BLaER1 treated with 17β-estradiol and CSF1 and Interleukin-3, amounts not matched to agents 10 nM and 100 nM (cell line): ENCODE measurements around the gene SZT2.
A peak's percentile ranks its signal among the peaks of the same experiment; 100 is the strongest.

ENCODE experiments used
- H3K27ac ChIP-seq, 11 experiments: shearing (Covaris generic); formaldehyde crosslinking; 2 replicates each; pipeline ENCODE4 v1.8.1; 2022
- H3K27me3 ChIP-seq, 11 experiments: shearing (Covaris generic); formaldehyde crosslinking; 2 replicates each; pipeline ENCODE4 v1.8.1; 2022
- H3K36me3 ChIP-seq, 11 experiments: shearing (Covaris generic); formaldehyde crosslinking; 2 replicates each; pipeline ENCODE4 v1.8.1; 2022
- H3K4me1 ChIP-seq, 10 experiments: shearing (Covaris generic); formaldehyde crosslinking; 2 replicates each; pipeline ENCODE4 v1.8.1; 2022
- H3K4me2 ChIP-seq, 11 experiments: shearing (Covaris generic); formaldehyde crosslinking; 2 replicates each; pipeline ENCODE4 v1.8.1; 2022
- H3K4me3 ChIP-seq, 10 experiments: shearing (Covaris generic); formaldehyde crosslinking; 2 replicates each; pipeline ENCODE4 v1.8.1; 2022
- H3K9ac ChIP-seq, 11 experiments: shearing (Covaris generic); formaldehyde crosslinking; 2 replicates each; pipeline ENCODE4 v1.8.1; 2022
- H3K9me3 ChIP-seq, 11 experiments: shearing (Covaris generic); formaldehyde crosslinking; replicated peaks in 1 of 11; 2 replicates each; pipeline ENCODE4 v1.8.1; 2022
- H4K20me1 ChIP-seq, 11 experiments: shearing (Covaris generic); formaldehyde crosslinking; 2 replicates each; pipeline ENCODE4 v1.8.1; 2022
- Cebpa-rat ChIP-seq, 11 experiments: shearing (Covaris generic); IDR thresholded peaks; 2 replicates each; pipeline ENCODE4 v1.8.1; 2022

SZT2 gene

GRCh38 chr1:43449708-43450069 is 60.0 kb downstream of the SZT2 start:
- no peaks in the 10 kb centered on the region for H3K9me3 ChIP-seq
- peaks cover 0 to 71% (median 3%) of the 10 kb centered on the region in 11 experiments; a peak in 5 of 22 replicates for H4K20me1 ChIP-seq
- no peak overlapping the region for H3K4me2 ChIP-seq
- peaks cover 68 to 80% (median 77%) of the 10 kb centered on the region in 11 experiments for H3K36me3 ChIP-seq
- H3K4me3 ChIP-seq: no peak overlapping the region
- H3K4me1 ChIP-seq: peaks cover 7 to 26% (median 21%) of the 10 kb centered on the region in 10 experiments
- no peak overlapping the region for H3K27ac ChIP-seq
- H3K27me3 ChIP-seq: no peaks in the 10 kb centered on the region
- TF ChIP-seq Cebpa-rat (IDR thresholded peaks at IDR 0.05): no peak
- no peak overlapping the region for H3K9ac ChIP-seq

- peaks cover 61 to 73% (median 70%) of the 10 kb centered on the region in 11 experiments for H3K36me3 ChIP-seq
These were observed 60.7 kb downstream of the SZT2 start for GRCh38 chr1:43450251-43450941.

GRCh38 chr1:43451157-43451591 is 61.5 kb downstream of the SZT2 start:
- Histone ChIP-seq H3K27me3 (no peaks in the 10 kb centered on the region), H3K36me3 (peaks cover 53 to 65% (median 62%) of the 10 kb centered on the region in 11 experiments), H3K9me3 (no peaks in the 10 kb centered on the region), H3K9ac (no peak overlapping the region), H3K27ac (no peak overlapping the region), H3K4me3 (no peak overlapping the region), H3K4me2 (no peak overlapping the region), H3K4me1 (peaks cover 10 to 28% (median 25%) of the 10 kb centered on the region in 10 experiments), H4K20me1 (peaks cover 0 to 56% (median 3%) of the 10 kb centered on the region in 11 experiments; a peak in 4 of 22 replicates)
- no peak for TF ChIP-seq Cebpa-rat (IDR thresholded peaks at IDR 0.05)

More at GRCh38 chr1:43450251-43450941, 60.7 kb downstream of the SZT2 start:
- no peaks in the 10 kb centered on the region for H3K9me3 ChIP-seq
- peaks cover 0 to 64% (median 3%) of the 10 kb centered on the region in 11 experiments; a peak in 5 of 22 replicates for H4K20me1 ChIP-seq
- H3K4me2 ChIP-seq: no peak overlapping the region
- no peak overlapping the region for H3K4me3 ChIP-seq
- H3K4me1 ChIP-seq: peaks cover 10 to 28% (median 25%) of the 10 kb centered on the region in 10 experiments
- no peak overlapping the region for H3K27ac ChIP-seq
- H3K9ac ChIP-seq: no peak overlapping the region
- H3K27me3 ChIP-seq: no peaks in the 10 kb centered on the region
- no peak for TF ChIP-seq Cebpa-rat (IDR thresholded peaks at IDR 0.05)

- peaks cover 46 to 58% (median 54%) of the 10 kb centered on the region in 11 experiments for H3K36me3 ChIP-seq
- TF ChIP-seq Cebpa-rat (IDR thresholded peaks at IDR 0.05): no peak
- peaks cover 10 to 28% (median 25%) of the 10 kb centered on the region in 10 experiments for H3K4me1 ChIP-seq
- no peaks in the 10 kb centered on the region for H3K9me3 ChIP-seq
- H4K20me1 ChIP-seq: peaks cover 0 to 50% (median 0%) of the 10 kb centered on the region in 11 experiments; a peak in 4 of 22 replicates
- H3K27ac ChIP-seq: no peak overlapping the region
- no peak overlapping the region for H3K9ac ChIP-seq
- H3K27me3 ChIP-seq: no peaks in the 10 kb centered on the region
- no peak overlapping the region for H3K4me3 ChIP-seq
- H3K4me2 ChIP-seq: peak overlapping the region in 6 of 11 experiments; percentile 1 to 93 (median 87); a peak in 5 of 22 replicates
These were observed 62.2 kb downstream of the SZT2 start for GRCh38 chr1:43451701-43452532.

GRCh38 chr1:43452789-43453441 is 63.2 kb downstream of the SZT2 start:
- H3K9me3 ChIP-seq: no peaks in the 10 kb centered on the region

GRCh38 chr1:43453442-43454269 is 64.0 kb downstream of the SZT2 start, which contains the start of gene HYI:
Gene HYI (minus strand): TSS chr1:43453931. CDS start chr1:43453793, 138 bp downstream.
- H3K27ac ChIP-seq: peak within 1 kb of the TSS; percentile 51 to 79 (median 70); a peak in 21 of 22 replicates
- peak within 1 kb of the TSS; percentile 55 to 71 (median 60) for H3K4me3 ChIP-seq
- no peak for TF ChIP-seq Cebpa-rat (IDR thresholded peaks at IDR 0.05)
- H3K9ac ChIP-seq: peak within 1 kb of the TSS; percentile 67 to 83 (median 80)
- peak within 1 kb of the TSS; percentile 76 to 96 (median 91) for H3K4me2 ChIP-seq
- no peaks in the 10 kb centered on the region for H3K27me3 ChIP-seq
- H4K20me1 ChIP-seq: peaks cover 0 to 43% (median 0%) of the 10 kb centered on the region in 11 experiments; a peak in 3 of 22 replicates
- H3K9me3 ChIP-seq: no peaks in the 10 kb centered on the region
- peaks cover 10 to 28% (median 25%) of the 10 kb centered on the region in 10 experiments for H3K4me1 ChIP-seq
- H3K36me3 ChIP-seq: peaks cover 28 to 40% (median 37%) of the 10 kb centered on the region in 11 experiments

More at GRCh38 chr1:43452789-43453441, 63.2 kb downstream of the SZT2 start:
- Histone ChIP-seq H3K4me3 (peak overlapping the region; percentile 55 to 71 (median 60)), H3K4me1 (peaks cover 10 to 28% (median 25%) of the 10 kb centered on the region in 10 experiments), H4K20me1 (peaks cover 0 to 50% (median 0%) of the 10 kb centered on the region in 11 experiments; a peak in 3 of 22 replicates), H3K4me2 (peak overlapping the region; percentile 69 to 94 (median 86)), H3K27me3 (no peaks in the 10 kb centered on the region), H3K9ac (peak overlapping the region; percentile 67 to 83 (median 80); a peak in 21 of 22 replicates), H3K27ac (peak overlapping the region; percentile 45 to 78 (median 66); a peak in 17 of 22 replicates), H3K36me3 (peaks cover 36 to 48% (median 44%) of the 10 kb centered on the region in 11 experiments)
- no peak for TF ChIP-seq Cebpa-rat (IDR thresholded peaks at IDR 0.05)

GRCh38 chr1:43454270-43455011 is 64.7 kb downstream of the SZT2 start:
- H3K9me3 ChIP-seq: no peaks in the 10 kb centered on the region
- no peaks in the 10 kb centered on the region for H3K27me3 ChIP-seq
- H3K9ac ChIP-seq: peak overlapping the region; percentile 67 to 83 (median 80)
- peaks cover 20 to 32% (median 29%) of the 10 kb centered on the region in 11 experiments for H3K36me3 ChIP-seq
- H3K4me3 ChIP-seq: peak overlapping the region; percentile 55 to 71 (median 60)
- H3K4me1 ChIP-seq: peaks cover 10 to 28% (median 25%) of the 10 kb centered on the region in 10 experiments
- peaks cover 0 to 35% (median 0%) of the 10 kb centered on the region in 11 experiments; a peak in 3 of 22 replicates for H4K20me1 ChIP-seq
- H3K27ac ChIP-seq: peak overlapping the region; percentile 51 to 79 (median 70); a peak in 21 of 22 replicates
- peak overlapping the region; percentile 76 to 96 (median 91) for H3K4me2 ChIP-seq
- TF ChIP-seq Cebpa-rat (IDR thresholded peaks at IDR 0.05): no peak
